HepG2 (cell line): ENCODE measurements around the gene COPZ1. TPM values are rescaled to one million over a fixed set of nuclear protein-coding genes. Genes with fewer than 3 reads are reported as not detected.

Experiments
- ELF1 ChIP-seq: sonication (generic); formaldehyde crosslinking; IDR thresholded peaks from 2 replicates; pipeline ENCODE4 v1.4.0; 2020; ENCODE audit warnings: missing genetic modification reagents
- FOXO1 ChIP-seq: sonication (generic); formaldehyde crosslinking; IDR thresholded peaks from 2 replicates; pipeline ENCODE4 v1.4.0; 2020; ENCODE audit warnings: missing genetic modification reagents
- GMEB1 ChIP-seq: sonication (generic); formaldehyde crosslinking; IDR thresholded peaks from 2 replicates; pipeline ENCODE4 v1.5.1; 2020; ENCODE audit warnings: missing genetic modification reagents, mild to moderate bottlenecking, borderline replicate concordance
- HMGXB4 ChIP-seq, 2 experiments: sonication (generic) in 1 of 2; formaldehyde crosslinking in 1 of 2; IDR thresholded peaks; 2 replicates each; pipeline versions ENCODE4 v1.4.0 to v1.6.1; 2018 to 2020; ENCODE audit warnings: missing genetic modification reagents in 2 of 2, borderline replicate concordance in 1 of 2, low read depth in 1 of 2, mild to moderate bottlenecking in 1 of 2, missing biosample characterization in 1 of 2
- KIAA2018 ChIP-seq: sonication (generic); formaldehyde crosslinking; IDR thresholded peaks from 2 replicates; pipeline ENCODE4 v1.5.0; 2020; ENCODE audit warnings: mild to moderate bottlenecking, missing genetic modification reagents, borderline replicate concordance
- KLF6 ChIP-seq: IDR thresholded peaks from 2 replicates; pipeline ENCODE4 v1.8.0; 2016; ENCODE audit warnings: missing biosample characterization, missing genetic modification reagents
- ZNF280D ChIP-seq: sonication (generic); formaldehyde crosslinking; IDR thresholded peaks from 2 replicates; pipeline ENCODE4 v1.5.1; 2020; ENCODE audit warnings: mild to moderate bottlenecking, missing genetic modification reagents
- ZNF691 ChIP-seq: sonication (generic); formaldehyde crosslinking; IDR thresholded peaks from 2 replicates; pipeline ENCODE4 v1.4.0; 2020; ENCODE audit warnings: missing genetic modification reagents, low read depth, mild to moderate bottlenecking, borderline replicate concordance
- ZSCAN20 ChIP-seq: sonication (generic); formaldehyde crosslinking; IDR thresholded peaks from 2 replicates; pipeline ENCODE4 v1.4.0; 2020; ENCODE audit warnings: missing genetic modification reagents, mild to moderate bottlenecking, borderline replicate concordance
- polyA plus RNA-seq, 8 experiments: library from polyadenylated mRNA; depleted of rRNA in 3 of 8; stranded (reverse) in 7 of 8; unstranded in 1 of 8; fragments of >200 nt; fragmentation: Illumina TruSeq in 4 of 8; extraction: Trizol in 4 of 8; gene quantifications; 2 replicates each; pipeline versions ENCODE4 v1.2.1 to v1.2.3, GENCODE V29; 2011 to 2016; ENCODE audit warnings: low read depth in 4 of 8, missing spikeins in 1 of 8, mixed read lengths in 1 of 8; ENCODE audit not compliant: insufficient read depth in 1 of 8
- total RNA-seq, 5 experiments: library from RNA; depleted of rRNA; stranded (reverse); fragments of >200 nt; fragmentation: Illumina TruSeq; extraction: Trizol; gene quantifications; 2 replicates each; pipeline ENCODE4 v1.2.3, GENCODE V29; 2016; ENCODE audit warnings: low read depth in 1 of 5

COPZ1 gene
- total and polyA plus RNA-seq, 2 of the 13 experiments (the other 11 are each of a cell fraction or from before 2014, with no cell fraction given) = 125 to 184 TPM

- no peak for TF ChIP-seq ZNF280D (CRISPR knock-in tag)
- TF ChIP-seq ZNF691 = no peak
- TF ChIP-seq ZSCAN20 = no peak
- no peak for TF ChIP-seq HMGXB4 (CRISPR knock-in tag; IDR thresholded peaks at IDR 0.05; ENCODE audit: borderline replicate concordance in 1 of 2, low read depth in 1 of 2)
- TF ChIP-seq KIAA2018 = no peak
- no peak for TF ChIP-seq KLF6 (CRISPR knock-in tag)
- TF ChIP-seq GMEB1 (CRISPR knock-in tag) = no peak
- no peak for TF ChIP-seq ELF1
- TF ChIP-seq FOXO1 (CRISPR knock-in tag) = no peak
Observed at GRCh38 chr12:54377797-54378515, 53.0 kb downstream of the COPZ1 start (continued).
